GM18868 (cell line): Measurements from ENCODE around the gene USP9Y.
"Not testable (repeated sequence)": the region's sequence is repeated elsewhere in the genome, so short reads cannot be mapped to it uniquely, and the experiment has no call there.

ENCODE experiments used
- ATAC-seq: cut with Tn5 transposase; IDR thresholded peaks from one replicate; pipeline ENCODE4 v1.9.1; 2021; ENCODE audit warnings: mild to moderate bottlenecking, moderate library complexity; ENCODE audit not compliant: unreplicated experiment

USP9Y gene, protein sequence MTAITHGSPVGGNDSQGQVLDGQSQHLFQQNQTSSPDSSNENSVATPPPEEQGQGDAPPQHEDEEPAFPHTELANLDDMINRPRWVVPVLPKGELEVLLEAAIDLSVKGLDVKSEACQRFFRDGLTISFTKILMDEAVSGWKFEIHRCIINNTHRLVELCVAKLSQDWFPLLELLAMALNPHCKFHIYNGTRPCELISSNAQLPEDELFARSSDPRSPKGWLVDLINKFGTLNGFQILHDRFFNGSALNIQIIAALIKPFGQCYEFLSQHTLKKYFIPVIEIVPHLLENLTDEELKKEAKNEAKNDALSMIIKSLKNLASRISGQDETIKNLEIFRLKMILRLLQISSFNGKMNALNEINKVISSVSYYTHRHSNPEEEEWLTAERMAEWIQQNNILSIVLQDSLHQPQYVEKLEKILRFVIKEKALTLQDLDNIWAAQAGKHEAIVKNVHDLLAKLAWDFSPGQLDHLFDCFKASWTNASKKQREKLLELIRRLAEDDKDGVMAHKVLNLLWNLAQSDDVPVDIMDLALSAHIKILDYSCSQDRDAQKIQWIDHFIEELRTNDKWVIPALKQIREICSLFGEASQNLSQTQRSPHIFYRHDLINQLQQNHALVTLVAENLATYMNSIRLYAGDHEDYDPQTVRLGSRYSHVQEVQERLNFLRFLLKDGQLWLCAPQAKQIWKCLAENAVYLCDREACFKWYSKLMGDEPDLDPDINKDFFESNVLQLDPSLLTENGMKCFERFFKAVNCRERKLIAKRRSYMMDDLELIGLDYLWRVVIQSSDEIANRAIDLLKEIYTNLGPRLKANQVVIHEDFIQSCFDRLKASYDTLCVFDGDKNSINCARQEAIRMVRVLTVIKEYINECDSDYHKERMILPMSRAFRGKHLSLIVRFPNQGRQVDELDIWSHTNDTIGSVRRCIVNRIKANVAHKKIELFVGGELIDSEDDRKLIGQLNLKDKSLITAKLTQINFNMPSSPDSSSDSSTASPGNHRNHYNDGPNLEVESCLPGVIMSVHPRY (N-terminal part only)

DNA sequence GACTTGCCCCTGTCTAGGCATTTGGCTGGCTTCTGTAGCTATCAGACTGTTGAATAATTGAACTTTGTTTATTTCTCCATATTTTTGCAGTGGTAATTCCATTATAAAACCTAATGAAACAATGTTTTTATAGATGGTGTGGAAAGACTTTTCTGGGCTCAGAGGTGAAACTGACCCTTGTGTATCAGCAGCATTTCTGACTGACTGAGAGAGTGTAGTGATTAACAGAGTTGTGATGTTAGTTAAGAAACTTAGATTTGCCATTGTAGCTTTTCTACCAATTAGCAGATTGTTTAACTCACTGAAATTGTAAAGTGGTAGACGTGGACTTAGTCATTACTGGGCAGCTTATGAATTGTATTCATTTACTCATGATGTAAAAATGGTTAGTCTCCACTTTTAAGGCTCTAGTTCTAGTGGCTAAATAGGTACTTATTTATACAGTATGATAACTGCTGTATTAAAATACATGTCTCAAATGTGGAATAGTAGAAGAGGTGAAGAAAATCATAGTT is at the start of gene USP9Y:
USP9Y (plus strand) TSS at position 51 of the 515 bp plus-strand sequence. CDS start 8,217 bp downstream, outside the sequence.
- ATAC-seq: peak; percentile 16

DNA sequence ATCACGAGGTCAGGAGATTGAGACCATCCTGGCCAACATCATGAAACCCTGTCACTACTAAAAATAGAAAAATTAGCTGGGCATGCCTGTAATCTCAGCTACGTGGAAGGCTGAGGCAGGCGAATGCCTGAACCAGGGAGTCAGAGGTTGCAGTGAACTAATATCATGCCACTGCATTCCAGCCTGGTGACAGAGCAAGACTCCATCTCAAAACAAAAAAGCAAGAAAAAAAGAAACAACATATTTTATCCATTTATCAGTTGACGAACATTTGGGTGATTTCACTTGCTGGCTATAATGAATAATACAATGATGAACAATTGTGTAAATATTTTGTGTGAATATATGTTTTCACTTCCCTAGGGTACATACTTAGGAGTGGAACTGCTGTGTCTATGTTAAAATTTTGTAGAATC is 49.4 kb upstream of the USP9Y start:
- no peak for ATAC-seq

DNA sequence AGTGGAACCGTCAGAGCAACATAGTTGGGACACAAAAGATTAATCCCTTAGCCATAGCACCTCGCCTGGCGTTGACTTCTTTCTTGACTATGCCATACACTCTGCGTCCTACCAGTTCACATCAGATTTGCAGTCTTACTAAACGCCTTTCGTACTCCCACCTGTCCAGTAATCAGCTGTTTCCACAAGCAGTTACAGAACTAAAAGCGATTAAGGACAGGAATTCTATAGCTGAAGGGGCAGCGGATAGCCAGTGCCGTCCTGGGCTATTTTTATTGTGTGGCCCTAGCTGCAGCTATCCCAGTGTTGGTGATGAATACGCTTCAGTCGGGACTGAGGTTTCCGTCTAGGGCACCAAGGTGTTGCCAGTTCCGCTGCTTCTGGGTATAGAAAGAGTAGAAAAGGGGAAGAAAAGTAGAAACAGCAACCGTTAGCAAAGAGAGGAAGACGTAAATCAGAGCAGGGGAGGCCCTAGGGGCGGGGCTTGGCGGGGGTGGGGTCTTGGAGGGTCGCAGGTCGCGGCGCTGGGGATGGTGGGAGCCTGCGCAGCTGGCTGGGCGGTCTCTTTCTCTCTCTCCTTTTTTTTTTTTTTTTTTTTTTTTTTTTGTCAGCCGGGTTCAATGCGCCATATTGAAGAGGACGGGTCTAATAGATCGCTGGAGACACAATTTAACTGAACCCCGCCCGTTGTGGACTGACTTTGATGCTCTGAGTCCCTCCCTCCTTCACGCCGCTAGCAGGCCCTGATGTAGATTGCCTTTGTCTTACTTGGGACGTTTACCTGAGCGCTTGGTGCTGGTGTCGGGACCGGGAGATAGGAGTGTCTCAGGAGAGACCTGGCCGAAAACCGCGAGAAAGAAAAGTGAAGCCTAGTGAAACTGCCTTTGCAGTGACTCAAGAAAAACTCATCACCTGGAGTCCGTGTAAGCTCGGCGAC is 39.0 kb upstream of the USP9Y start:
- ATAC-seq: peak; percentile 79

DNA sequence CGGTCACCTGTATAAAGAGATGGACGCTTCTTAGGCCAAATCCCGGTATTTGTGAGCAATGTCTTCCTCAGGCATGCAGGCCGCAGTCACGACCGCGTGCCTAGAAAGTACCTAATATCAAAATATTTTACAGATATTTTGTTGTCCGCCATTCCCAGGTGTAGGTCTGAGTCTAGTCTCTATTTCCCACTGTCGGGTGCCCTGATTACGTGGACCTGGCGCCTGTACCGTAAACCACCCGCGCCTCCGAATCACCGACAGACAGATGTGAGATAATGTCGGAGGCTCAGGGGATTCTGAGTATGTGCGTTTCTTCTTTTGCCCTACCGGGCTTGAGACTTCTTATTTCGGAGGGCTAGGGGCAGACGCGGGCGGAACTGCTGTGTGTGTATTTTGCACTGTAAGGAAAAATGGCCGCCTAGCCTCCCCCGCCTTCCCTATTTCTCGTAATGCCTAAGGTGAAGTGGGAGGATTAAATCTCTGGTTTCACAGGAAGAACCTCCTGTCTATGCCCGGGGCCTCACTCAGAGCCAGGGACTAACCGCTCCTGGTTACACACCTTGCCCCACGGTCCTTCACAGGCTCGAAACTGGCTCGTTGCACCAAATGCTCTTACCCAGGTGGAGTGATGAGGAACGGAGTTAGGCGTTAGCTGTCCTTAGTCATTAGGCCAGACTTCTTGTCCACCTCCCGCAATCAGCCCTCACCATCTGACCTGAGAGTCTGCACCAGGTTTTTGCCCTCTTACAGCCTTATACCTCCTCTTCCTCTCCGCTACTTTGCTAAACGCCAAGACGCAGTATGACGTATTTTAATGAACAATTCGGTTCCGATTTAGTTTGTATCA is 38.1 kb upstream of the USP9Y start:
- peak; percentile 45 for ATAC-seq

DNA sequence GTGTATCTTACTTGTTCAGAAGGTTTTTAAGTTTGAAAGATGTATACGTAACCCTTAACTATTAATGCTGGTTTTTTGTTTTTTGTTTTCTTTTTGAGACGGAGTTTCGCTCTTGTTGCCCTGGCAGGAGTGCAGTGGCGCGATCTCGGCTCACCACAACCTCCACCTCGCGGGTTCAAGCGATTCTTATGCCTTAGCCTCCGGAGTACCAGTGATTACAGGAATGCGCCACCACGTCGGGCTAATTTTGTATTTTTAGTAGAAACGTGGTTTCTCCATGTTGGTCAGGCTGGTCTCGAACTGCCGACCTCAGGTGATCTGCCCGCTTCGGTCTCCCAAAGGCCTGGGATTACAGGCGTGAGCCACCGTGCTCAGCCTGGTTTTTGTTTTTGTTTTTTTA is 37.2 kb upstream of the USP9Y start:
- ATAC-seq: not testable (repeated sequence)

DNA sequence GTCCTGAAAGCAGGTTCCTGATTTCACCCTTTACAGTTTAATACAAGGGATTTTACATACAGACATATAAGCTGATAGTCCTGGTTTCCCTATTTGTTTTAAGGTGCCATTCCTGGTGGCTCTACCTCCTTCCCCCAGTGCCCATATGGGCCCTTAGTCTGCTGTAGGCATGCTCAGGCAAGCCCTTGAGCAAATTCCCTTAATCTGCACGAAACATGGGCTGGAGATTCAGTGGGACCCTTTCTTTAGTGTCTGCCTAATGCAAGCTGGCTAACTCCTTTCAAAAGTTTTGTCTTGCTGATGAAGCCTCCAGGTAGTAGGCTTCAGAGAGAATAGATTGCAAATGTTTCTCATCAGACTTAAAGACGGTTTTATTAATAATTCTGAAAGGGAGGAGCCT is 22.9 kb upstream of the USP9Y start:
- no peak for ATAC-seq

DNA sequence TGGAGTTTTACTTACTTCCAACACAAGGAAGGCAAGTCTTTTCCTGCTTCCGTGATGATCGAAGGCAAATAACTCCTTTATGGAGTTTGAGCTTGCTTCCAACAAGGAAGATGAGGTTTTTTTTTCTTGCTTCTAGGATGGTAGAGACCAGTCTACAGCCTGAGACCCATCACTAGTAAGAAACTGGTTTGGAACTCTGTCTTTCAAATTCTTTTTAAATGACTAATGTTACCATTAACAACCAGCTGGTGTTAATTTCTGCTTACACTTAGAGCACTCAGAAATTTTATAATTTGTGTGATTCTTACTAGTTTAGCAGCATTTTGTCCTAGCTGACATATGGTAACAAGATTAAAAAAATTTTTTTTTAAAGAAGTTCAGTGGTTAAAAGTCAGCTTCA is 19.5 kb upstream of the USP9Y start:
- ATAC-seq: no peak

DNA sequence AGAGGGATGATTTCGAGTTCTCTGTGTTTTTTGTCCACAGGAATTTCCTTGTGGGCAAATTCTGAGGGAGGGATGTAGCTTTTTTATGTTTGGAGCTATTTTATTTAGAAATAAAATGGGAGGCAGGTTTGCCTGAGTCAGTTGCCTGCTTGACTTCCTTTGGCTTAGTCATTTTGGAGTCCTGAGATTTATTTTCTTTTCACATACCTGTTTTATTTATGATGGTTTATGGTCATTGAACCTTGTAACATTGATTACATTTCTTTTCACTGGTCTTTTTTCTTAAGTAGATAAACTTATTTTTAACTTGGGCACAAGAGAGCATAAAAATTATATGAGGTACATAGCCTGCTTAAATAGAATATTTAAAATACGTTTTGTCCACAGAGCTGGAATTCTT is 12.7 kb upstream of the USP9Y start:
- no peak for ATAC-seq

DNA sequence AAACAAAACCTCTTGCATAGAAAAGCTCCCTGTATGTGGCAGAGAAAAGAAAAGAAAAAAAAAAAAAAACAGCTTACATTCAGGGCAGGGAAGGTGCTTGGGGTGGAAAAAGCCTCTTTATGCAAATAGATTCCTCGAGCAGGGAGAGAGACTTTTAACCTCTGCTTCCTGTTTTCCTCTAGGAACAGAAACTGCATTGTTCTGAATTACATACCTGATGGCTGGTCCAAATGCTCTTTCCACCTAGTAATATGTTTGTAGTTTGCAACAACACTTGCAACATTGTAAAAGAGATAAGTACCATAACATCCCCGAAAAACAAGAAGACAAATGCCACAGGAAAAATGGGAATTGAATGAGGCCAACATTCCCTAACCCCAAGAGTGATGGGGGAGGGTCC is 944 bp upstream of the USP9Y start:
- ATAC-seq: no peak

DNA sequence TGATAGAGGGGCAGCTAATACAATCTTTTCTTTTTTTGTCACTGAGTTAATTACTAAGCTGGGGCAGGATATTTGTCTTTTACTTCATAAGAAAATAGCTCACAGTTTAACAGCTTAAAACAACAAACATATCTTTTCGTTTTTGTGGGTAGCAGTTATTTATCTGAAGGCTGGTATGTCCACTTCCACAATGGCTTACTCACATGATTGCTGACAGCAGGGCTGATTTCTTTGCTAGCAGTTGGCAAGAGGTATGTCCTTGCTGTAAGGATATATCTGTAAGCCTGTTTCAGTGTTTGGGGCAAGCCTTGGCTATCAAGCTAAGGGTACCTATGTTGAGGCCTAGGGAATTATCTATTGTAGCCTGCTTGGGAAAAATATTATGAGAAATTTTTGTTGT is 1.1 kb downstream of the USP9Y start:
- no peak for ATAC-seq

DNA sequence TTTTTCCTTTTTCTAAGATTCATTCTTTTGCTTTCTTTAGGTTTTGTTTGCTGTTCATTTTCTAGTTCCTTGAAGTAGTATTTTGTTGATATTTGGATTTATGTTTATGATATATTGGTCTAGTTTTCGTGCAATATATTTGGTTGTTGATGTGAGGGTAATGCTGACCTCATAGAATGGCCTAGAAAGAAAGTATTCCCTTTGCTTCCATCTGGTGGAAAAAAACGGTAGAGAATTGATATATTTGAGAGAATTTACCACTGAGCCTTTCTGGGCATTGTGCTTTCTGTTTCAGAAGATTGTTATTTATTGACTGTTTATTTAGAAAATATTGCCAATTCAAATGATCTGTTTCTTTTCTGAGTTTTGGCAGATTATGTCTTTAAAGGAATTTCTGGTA is 9.4 kb downstream of the USP9Y start:
- no peak for ATAC-seq

DNA sequence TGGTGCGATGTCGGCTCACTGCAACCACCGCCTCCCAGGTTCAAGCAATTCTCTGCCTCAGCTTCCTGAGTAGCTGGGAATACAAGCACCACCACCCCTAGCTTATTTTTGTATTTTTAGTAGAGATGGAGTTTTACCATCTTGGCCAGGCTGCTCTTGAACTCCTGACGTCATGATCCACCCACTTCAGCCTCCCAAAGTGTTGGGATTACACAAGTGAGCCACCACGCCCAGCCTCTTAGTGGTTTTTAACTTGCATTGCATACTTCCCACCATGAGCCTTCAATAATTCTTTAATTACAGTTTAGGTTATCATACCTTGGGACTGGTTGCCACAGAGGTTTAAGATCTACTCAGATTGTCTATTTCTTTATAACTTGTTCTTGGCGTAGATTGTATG is 14.3 kb downstream of the USP9Y start:
- no peak for ATAC-seq

DNA sequence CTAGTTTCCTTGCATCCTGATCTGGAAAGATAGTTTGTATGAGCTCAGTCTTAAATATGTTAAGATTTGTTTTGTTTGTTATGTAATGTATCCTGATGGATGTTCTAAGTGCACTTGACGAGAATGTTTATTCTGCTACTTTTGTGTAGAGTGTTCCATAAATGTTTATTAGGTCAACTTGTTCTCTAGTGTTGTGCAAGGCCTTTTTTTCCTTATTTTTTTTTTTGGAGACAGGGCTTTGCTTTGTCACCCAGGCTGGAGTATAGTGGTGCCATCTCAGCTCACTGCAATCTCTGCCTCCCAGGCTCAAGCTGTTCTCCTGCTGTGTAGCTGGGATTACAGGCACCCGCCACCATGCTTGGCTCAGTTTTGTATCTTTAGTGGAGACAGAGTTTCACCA is 28.7 kb downstream of the USP9Y start:
- no peak for ATAC-seq

DNA sequence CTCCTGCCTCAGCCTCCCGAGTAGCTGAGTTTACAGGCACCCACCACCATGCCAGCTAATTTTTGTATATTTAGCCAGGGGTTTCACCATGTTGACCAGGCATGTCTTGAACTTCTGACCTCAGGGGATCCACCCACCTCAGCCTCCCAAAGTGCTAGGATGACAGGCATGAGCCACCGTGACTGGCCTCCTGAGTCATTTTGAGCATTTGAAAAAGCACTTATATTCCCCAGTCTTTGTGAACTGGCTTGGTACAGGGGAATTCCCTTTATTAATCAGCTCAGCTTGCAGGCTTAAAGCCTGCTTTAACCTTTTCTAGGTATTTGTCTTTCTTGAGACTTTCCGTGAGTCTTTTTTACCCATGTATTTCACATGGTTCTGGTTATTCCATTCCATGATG is 32.6 kb downstream of the USP9Y start:
- ATAC-seq: peak; percentile 99

DNA sequence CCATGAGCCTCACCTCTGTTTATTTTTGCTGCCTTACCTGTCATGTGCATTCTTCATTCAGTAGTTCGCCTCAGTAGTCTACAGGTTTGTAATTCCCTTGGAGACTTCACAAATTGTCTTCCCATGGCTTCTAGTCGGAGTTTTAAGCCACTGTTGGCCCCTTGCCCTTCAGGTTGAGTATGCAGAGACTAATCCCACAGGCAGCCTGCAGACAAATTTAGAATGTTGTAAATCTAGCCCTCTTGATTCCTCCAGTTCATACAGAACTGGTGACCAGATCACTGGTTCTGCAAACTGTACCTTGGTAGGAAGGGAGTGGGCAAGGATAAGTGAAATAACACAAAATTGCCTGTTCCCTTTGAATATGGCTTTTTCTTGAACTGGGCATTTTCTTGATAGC is 33.0 kb downstream of the USP9Y start:
- peak; percentile 13 for ATAC-seq

DNA sequence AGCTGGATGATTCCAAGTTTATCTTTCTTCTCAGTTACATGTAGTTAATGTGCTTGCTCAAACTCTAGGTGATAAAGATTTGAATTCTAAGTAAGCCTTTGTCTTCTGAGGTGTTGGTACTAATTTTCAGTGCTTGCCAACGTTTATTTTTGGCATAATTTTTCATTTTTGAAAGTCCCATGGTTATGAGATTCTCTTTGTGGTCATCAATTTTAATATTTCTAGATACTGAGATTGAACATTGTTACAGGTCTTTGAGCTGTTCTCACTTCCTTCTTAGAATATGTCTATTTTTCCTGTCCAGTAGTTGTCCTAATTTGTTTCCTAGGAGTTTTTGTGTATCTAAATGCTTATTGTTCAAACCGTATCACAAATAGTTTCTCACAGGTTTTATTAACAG is 40.4 kb downstream of the USP9Y start:
- peak; percentile 52 for ATAC-seq

DNA sequence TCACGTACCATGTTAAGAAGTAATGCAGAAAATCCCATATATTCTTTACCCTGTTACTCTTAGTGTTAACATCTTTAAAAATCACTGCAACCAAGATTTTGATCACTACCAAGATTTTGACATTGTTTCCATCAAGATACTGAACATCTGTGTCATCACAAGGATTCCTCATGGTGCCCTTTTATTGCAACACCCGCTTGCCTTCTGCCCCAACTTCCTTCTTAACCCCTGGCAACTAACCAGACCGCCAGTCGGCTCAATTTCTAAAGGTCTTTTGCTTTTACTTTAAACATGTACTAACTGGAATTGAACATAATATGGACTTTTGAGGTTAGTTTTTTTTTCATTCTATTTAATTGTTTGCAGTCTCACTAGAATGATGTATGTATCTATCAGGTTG is 41.7 kb downstream of the USP9Y start:
- ATAC-seq: no peak

DNA sequence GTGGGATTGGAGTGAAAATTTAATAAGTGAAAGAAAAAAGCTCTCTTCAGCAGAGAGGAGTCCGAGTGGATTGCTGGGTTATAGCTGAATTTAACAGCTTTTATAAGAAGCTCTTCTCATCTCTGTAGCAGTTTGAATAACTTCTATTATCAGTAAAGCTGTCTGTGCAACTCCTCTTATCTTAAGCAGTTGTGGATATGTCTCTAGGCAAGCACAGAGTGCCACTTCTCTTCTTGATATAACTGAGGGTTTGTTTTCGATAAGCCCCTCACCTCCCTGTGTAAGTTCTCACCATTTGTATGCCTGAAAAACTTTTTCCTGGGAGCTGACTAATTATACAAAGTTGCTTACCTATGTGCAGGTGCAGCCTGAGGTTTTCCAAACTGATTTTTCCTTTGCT is 43.1 kb downstream of the USP9Y start:
- no peak for ATAC-seq

DNA sequence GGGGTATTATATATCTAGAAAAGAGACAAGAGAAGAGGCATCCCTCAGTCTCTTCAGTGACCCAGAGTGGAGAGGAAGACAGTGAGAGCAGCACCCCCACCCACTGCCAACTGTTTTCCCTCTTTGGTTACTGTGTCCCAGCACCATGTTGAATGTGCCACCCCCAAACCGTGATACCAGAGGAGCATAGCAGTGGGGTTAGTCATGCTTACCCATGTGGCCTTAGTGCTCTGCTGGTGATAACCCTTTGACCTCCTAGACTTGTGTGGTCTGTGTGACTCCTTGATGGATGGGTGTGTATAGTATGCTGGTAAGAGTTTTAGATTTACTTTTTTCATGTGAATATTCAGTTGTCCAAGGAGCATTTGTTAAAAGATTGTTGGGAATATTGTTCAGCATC is 48.3 kb downstream of the USP9Y start:
- no peak for ATAC-seq

DNA sequence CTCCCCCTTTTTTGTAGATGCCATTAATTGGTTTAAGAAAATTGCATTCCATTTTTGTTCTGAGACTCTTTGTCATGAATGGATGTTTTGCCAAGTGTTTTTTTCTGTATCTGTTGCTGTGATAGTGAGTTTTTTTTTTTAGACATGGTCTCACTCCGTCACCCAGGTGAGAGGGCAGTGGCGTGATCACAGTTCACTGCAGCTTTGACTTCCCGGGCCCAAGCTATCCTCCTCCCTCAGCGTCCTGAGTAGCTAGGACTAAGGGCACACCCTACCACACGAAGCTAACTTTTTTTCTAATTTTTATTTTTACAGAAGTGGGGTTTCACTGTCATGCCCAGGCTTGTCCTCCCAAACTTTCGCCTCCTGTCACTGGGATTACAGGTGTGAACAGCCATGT is 51.8 kb downstream of the USP9Y start:
- ATAC-seq: no peak
